Fibroblast of lung (primary cell): ENCODE data around the gene CAMTA1.

Experiments
- CTCF ChIP-seq, 2 donors: IDR thresholded peaks in 1 of 2; conservative IDR thresholded peaks in 1 of 2; 1 replicate in 1 of 2; 2 replicates in 1 of 2; pipeline ENCODE4 v1.5.1; 2011 to 2012; ENCODE audit warnings: low read length in 2 of 2, control low read depth in 1 of 2, inconsistent platforms in 1 of 2, low read depth in 1 of 2, mild to moderate bottlenecking in 1 of 2
- EZH2 ChIP-seq: IDR thresholded peaks from 2 replicates; pipeline ENCODE4 v1.5.1; 2012; ENCODE audit warnings: low read length, control low read depth, mild to moderate bottlenecking; ENCODE audit errors: missing control alignments

DNA sequence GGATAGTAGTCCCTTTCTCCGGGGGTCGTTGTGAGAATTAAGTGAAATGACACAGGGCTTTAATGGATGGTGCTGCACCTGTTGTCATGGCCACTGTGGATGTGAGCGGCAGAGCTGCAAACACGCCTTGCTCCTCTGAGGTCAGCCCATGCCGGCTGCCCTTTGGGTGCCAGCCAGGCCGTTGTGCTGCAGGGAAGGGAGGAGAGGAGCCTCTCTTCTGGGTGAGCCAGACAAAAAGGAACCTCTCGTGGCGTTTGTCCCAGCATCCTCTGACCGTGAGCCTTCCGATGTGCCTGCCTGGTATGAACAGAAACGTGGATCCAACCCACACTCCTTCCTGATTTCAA, 602.9 kb downstream of the CAMTA1 start:
- TF ChIP-seq CTCF (conservative IDR thresholded peaks at IDR 0.05 in 1 of 2, IDR thresholded peaks at IDR 0.05 in 1 of 2; ENCODE audit: low read depth in 1 of 2, low read length in 2 of 2) (no peak), EZH2 (no peak)
